ENCODE results near the gene TSHZ2. TPM values are rescaled to one million over a fixed set of nuclear protein-coding genes. Genes with fewer than 3 reads are reported as not detected.
A peak's percentile ranks its signal among the peaks of the same experiment; 100 is the strongest.

TSHZ2 gene
- total RNA-seq, 3 donors from 2014 or later, result 31.7 to 106 (median 59.6) TPM

GRCh38 chr20:53376021-53376420 lies 403.9 kb downstream of the TSHZ2 start:
- Histone ChIP-seq H3K4me1 (no peaks in the 10 kb centered on the region), H3K36me3 (no peaks in the 10 kb centered on the region), H3K9me3 (no peaks in the 10 kb centered on the region), H3K27ac (no peak overlapping the region), H3K4me3 (no peak overlapping the region), H3K27me3 (no peaks in the 10 kb centered on the region)
- intact Hi-C loops (cut with DNase I; ENCODE audit: low total_unique reads), result no loop called here
- no peak for DNase-seq (ENCODE audit: low spot score in 2 of 2)
- TF ChIP-seq CTCF (IDR thresholded peaks at IDR 0.05) (no peak), POLR2A (IDR thresholded peaks at IDR 0.05) (no peak)

GRCh38 chr20:53379014-53379832 lies 407.1 kb downstream of the TSHZ2 start:
- no peak overlapping the region for H3K4me3 ChIP-seq
- intact Hi-C loops (cut with DNase I; ENCODE audit: low total_unique reads), result no loop called here
- no peak overlapping the region for H3K27ac ChIP-seq
- TF ChIP-seq POLR2AphosphoS5 (IDR thresholded peaks at IDR 0.05) (no peak), CTCF (IDR thresholded peaks at IDR 0.05) (no peak), POLR2A (IDR thresholded peaks at IDR 0.05) (no peak)
- H3K36me3 ChIP-seq, result no peaks in the 10 kb centered on the region
- DNase-seq (ENCODE audit: low spot score in 2 of 2), result peak in 1 of 2 donors; percentile 20
- no peaks in the 10 kb centered on the region for H3K9me3 ChIP-seq
- H3K4me1 ChIP-seq, result no peaks in the 10 kb centered on the region
- H3K27me3 ChIP-seq, result no peaks in the 10 kb centered on the region

- Histone ChIP-seq H3K4me3 (no peak overlapping the region), H3K27me3 (no peaks in the 10 kb centered on the region), H3K4me1 (no peaks in the 10 kb centered on the region), H3K9me3 (no peaks in the 10 kb centered on the region), H3K27ac (no peak overlapping the region), H3K36me3 (no peaks in the 10 kb centered on the region)
- TF ChIP-seq POLR2A (IDR thresholded peaks at IDR 0.05) (no peak), CTCF (IDR thresholded peaks at IDR 0.05) (no peak)
- DNase-seq (ENCODE audit: low spot score in 2 of 2), result no peak
- intact Hi-C loops (cut with DNase I; ENCODE audit: low total_unique reads), result no loop called here
Observed at GRCh38 chr20:53379833-53380120, 407.6 kb downstream of the TSHZ2 start.

GRCh38 chr20:53381568-53382262 lies 409.6 kb downstream of the TSHZ2 start:
- no peak overlapping the region for H3K27ac ChIP-seq
- no peaks in the 10 kb centered on the region for H3K9me3 ChIP-seq
- H3K4me3 ChIP-seq, result no peak overlapping the region
- no peak for DNase-seq (ENCODE audit: low spot score in 2 of 2)
- intact Hi-C loops (cut with DNase I; ENCODE audit: low total_unique reads), result no loop called here
- H3K27me3 ChIP-seq, result no peaks in the 10 kb centered on the region
- TF ChIP-seq POLR2AphosphoS5 (IDR thresholded peaks at IDR 0.05) (no peak), POLR2A (IDR thresholded peaks at IDR 0.05) (no peak), CTCF (IDR thresholded peaks at IDR 0.05) (no peak)
- H3K4me1 ChIP-seq, result no peaks in the 10 kb centered on the region
- H3K36me3 ChIP-seq, result no peaks in the 10 kb centered on the region

GRCh38 chr20:53382263-53382844 lies 410.2 kb downstream of the TSHZ2 start:
- DNase-seq (ENCODE audit: low spot score in 2 of 2), result no peak
- intact Hi-C loops (cut with DNase I; ENCODE audit: low total_unique reads), result no loop called here
- no peaks in the 10 kb centered on the region for H3K27me3 ChIP-seq
- H3K4me1 ChIP-seq, result no peaks in the 10 kb centered on the region
- no peak overlapping the region for H3K4me3 ChIP-seq
- no peaks in the 10 kb centered on the region for H3K9me3 ChIP-seq
- H3K36me3 ChIP-seq, result no peaks in the 10 kb centered on the region
- no peak overlapping the region for H3K27ac ChIP-seq
- no peak for TF ChIP-seq POLR2A (IDR thresholded peaks at IDR 0.05)
- no peak for TF ChIP-seq CTCF (IDR thresholded peaks at IDR 0.05)
- TF ChIP-seq POLR2AphosphoS5 (IDR thresholded peaks at IDR 0.05), result no peak

Measured in breast epithelium (tissue), 4 donors.